ENCODE measurements around the gene ZRANB3.
"Not testable (repeated sequence)": the region's sequence is repeated elsewhere in the genome, so short reads cannot be mapped to it uniquely, and the experiment has no call there.

The ZRANB3 gene

GRCh38 chr2:135320465-135321355 is 210.3 kb downstream of the ZRANB3 start:
- no peak for DNase-seq (ENCODE audit: low spot score)

GRCh38 chr2:135318808-135319207 is 212.2 kb downstream of the ZRANB3 start:
- no peak for DNase-seq (ENCODE audit: low spot score)

DNA sequence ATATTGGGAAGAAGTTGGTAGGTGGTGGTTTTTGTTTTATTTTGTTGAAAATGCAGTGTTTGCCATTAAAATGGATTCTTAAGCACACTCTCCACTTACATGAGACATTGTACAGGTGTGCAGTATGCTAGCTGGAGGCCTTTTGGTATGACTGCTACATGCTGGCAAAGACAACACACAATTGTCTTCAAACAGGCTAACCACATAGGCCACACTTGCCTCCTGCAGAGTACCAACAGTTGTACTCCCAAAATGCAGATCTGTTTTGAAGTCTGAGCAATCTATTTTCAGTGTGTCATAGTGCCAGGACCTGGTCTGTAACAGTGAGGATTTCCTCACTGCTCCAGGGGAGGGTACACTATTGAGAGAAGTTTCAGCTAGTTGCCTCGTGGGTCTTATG is 213.6 kb downstream of the ZRANB3 start:
- no peak for DNase-seq (ENCODE audit: low spot score)

- no peak for DNase-seq (ENCODE audit: low spot score)
These were observed 219.1 kb downstream of the ZRANB3 start for GRCh38 chr2:135311962-135312361.

DNA sequence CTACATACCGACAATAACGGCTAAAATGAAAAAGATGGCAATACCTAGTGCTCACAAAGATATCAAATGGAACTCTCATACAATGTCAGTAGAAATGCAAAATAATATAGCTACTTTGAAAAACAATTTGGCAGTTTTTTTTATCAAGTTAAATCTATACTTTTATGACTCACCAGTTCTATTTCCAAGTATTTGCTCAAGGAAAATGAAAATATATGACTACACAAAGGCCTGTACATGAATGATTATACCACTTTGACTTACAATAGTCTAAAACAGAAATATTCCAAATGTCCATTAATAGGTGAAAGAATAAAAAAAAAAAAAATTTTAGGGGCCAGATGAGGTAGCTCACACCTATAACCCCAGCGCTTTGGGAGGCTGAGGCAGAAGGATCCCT is 219.8 kb downstream of the ZRANB3 start:
- no peak for DNase-seq (ENCODE audit: low spot score)

DNA sequence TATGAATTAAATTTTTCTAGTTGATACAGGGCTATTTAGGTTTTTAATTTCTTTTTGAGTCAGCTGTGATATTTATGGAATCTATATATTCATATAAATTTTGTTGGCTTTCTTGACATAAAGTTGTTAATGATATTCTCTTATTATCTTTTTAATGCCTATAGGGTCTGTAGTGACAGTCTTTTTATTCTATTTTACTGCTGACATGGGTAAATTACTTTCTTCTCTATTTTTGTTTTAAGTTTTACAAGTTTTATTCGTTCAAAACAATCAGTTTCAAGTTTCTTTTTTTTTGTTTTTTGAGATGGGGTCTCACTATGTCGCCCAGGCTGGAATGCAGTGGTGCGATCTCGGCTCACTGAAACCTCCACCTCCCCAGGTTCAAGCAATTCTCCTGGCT is 226.3 kb downstream of the ZRANB3 start:
- no peak for DNase-seq (ENCODE audit: low spot score)

- DNase-seq (ENCODE audit: low spot score) = no peak
These were observed 231.3 kb downstream of the ZRANB3 start for GRCh38 chr2:135299658-135300244.

DNA sequence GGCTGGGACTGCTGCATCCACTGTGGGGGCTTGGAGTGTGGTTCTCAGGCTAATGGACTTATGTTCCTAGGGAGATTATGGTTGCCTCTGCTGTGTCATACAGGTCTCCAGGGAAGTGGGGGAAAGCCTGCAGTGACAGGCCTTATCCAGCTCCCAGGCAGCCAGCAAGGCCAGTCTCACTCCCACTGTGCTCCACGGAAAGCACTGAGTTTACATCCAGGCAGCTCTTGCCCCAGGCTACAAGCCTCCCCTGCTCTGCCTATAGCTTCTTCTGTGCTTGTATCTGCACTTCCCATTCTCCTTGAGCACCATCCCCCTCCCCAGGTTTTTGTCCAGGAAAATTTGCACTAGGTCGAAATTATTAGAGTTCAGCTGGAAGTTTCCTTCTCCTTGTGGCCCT is 231.9 kb downstream of the ZRANB3 start:
- no peak for DNase-seq (ENCODE audit: low spot score)

GRCh38 chr2:135287121-135287520 is 243.9 kb downstream of the ZRANB3 start:
- not testable (repeated sequence) for DNase-seq (ENCODE audit: low spot score)

DNA sequence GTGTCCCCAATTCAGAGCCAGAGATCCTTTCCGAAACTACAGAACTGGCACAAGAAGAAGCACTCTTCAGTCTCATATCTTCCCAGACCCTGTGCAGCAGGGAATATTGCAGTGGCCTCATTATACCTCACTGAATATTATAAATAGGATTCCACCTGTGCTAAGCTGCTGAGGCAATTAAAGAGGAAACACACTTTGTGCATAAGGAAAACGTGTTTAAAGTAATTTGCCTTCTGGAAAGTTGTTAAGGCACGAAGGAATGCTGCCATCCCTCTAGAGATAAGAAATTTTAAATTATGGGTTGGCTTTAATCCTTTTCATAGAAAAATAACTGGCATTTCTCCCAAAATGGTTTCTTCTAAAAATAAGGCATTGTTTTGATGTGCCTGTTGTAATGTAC is 245.6 kb downstream of the ZRANB3 start:
- DNase-seq (ENCODE audit: low spot score) = no peak

DNA sequence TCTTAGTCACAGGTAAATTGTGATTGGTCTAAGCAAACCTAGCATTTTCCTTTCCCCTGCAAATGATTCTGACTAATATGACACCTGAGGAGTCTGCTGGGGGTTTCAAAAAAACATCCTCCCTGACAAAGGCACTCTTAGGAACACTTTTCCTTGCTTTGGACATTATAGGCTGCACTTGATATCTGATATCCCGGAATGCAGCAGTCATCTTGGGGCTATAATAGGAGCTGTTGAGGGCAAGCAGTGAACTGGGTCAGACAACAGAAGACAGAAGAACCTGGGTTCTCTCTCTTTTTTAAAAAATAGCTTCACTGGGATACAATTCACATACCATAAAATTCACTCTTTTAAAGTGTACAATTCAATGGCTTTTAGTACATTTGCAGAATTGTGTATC is 249.6 kb downstream of the ZRANB3 start:
- no peak for DNase-seq (ENCODE audit: low spot score)

DNA sequence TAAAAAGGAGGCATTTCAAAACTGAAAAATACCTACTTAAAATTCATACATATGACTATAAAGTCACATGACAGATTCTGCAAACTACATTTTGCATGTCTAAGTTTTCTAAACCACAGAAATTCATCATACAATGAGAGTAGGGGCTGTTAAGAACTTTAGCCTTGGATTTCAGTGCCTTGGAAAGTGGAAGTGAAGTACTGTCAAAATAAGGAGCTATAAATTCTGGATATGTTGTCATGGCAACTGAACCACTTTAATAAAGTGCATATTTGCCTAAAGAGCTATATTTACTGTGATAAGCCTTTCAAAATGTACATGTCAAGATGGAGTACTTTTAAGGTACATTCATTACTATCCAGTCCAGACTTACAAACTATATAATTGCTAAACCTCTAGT is 251.8 kb downstream of the ZRANB3 start:
- DNase-seq (ENCODE audit: low spot score) = no peak

- no peak for DNase-seq (ENCODE audit: low spot score)
These were observed 254.5 kb downstream of the ZRANB3 start for GRCh38 chr2:135276525-135276924.

DNA sequence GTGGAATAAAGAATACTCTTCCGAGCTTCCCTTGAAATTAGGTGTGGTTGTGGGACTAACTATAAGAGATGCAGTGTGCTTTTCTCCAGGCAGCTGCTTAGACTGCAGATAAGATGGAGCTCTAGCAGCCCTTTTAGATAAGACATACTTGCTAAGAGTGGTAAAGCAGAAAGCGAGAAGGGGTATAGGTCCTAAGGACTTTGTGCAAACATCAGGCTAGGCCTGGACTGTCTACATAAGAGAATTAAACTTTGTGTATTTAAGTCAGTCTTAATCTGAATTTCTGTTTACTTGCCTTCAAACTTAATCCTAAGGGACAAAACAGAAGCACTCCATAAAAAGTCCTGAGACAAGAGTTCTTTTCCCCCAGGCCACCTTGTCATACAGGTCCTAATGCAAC is 260.0 kb downstream of the ZRANB3 start:
- no peak for DNase-seq (ENCODE audit: low spot score)

- DNase-seq (ENCODE audit: low spot score) = no peak
These were observed 265.0 kb downstream of the ZRANB3 start for GRCh38 chr2:135265960-135266490.

DNA sequence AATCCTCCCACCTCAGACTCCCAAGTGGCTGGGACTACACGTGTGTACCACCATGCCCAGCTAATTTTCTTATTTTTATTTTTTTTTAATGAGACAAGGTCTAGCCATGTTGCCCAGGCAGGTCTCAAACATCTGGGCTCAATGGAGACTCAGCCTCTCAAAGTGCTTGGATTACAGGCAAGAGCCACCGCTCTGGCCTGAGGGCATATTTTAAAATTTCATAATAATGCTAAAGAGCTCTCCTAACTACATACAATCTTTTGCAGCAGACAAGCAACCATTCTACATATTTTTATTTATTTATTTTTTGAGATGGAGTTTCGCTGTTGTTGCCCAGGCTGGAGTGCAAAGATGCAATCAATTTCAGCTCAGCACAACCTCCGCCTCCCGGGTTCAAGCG is 271.9 kb downstream of the ZRANB3 start:
- no peak for DNase-seq (ENCODE audit: low spot score)

DNA sequence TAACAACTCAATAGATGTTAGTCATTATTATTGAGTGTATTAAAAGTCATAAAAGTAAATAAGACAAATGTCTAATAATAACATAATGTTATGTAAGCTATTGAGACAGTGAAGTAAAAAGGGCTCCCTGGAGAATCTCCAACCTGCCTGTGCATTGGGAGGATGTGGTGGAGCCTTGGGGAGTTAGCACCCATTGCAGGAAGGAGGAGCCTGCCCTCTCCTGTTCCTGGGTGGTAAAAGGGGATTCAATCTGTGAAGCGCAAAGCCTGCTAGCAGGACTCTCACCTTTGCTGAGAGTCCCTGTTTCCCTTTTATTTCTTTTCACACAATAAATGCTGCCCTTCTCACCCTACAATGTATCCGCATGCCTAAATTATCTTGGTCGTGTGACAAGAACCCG is 272.8 kb downstream of the ZRANB3 start:
- DNase-seq (ENCODE audit: low spot score) = no peak

DNA sequence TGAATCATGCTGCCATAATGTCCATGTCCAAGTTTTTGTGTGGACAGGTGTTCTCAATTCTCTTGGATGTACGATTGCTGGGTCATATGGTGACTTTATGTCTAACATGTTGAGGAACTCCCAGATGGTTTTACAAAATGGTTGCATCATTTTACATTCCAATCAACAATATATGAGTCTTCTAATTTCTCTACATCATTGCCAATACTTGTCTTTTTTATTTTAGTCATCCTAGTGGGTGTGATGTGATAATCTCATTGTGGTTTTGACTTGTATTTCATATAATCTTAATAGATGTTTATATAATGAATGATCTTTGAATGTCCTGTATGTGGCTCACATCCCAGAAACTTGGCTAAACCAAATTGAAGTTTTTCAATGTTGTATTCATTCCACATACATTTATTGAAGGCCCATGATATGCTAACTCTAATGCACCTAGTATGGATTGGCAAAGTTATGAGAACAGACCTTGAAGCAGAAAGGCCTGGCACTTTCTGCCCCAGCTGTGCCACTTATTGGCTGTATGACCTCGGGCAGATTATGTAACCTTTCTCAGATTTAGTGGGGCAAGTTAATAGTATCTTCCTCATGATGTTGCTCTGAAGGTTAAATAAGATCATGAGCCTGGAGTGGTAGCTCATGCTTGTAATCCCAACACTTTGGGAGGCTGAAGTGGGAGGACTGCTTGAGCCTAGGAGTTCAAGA is 273.5 kb downstream of the ZRANB3 start:
- no peak for DNase-seq (ENCODE audit: low spot score)

DNA sequence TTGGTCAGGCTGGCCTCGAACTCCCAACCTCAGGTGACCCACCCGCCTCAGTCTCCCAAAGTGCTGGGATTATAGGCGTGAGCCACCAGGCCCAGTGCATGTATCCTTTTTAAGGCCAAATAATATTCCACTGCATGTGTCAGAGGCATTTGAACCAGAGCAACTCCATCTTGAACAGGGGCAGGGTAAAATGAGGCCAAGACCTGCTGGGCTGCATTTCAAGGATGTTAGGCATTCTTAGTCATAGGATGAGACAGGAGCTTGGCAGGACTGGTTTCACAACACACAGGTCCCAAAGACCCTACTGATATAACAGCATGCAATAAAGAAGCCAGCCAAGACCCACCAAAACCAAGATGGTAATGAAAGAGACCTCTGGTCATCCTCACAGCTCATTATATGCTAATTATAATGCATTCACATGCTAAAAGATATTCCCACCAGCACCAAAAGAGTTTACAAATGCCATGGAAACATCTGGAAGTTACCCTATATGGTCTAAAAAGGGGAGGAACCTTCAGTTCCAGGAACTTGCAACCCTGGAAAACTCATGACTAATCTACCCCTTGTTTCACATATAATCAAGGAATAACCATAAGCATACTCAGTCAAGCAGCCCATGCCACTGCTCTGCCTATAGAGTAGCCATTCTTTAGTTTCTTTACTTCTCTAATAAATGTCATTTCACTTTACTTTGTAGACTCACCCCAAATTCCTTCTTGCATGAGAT is 274.3 kb downstream of the ZRANB3 start:
- DNase-seq (ENCODE audit: low spot score) = no peak

GRCh38 chr2:135255208-135255607 is 275.8 kb downstream of the ZRANB3 start:
- DNase-seq (ENCODE audit: low spot score) = no peak

DNA sequence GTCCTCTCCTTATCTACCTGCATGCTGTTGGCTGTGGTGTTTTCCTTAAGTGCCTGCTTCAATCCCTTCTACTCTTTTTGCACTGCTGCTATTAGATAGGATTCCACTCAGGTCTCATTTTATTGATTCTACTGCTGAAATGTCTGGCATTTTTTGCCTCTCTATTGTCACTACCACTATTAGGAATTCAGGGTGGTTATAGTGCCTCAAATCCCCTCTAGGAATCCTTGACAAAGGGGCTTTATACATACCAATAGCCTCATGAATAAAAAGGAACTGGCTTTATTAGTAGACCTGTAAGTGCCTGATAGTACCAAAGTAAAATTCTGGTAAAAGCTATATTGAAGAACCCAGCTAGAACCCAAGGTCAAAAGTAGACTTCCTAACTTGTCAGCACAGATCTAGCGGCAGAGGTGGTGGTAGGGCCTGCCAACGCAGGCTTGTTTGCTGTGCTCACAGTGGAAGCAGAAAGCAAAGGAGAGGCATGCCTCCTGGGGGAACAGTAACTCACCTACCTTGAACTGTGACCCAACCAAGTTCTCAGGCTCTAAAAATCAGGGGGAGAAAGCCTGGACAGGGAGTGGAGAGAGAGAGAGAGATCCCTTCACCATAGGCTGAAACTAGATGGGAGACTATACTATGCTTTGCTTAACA is 278.1 kb downstream of the ZRANB3 start:
- DNase-seq (ENCODE audit: low spot score) = no peak

DNA sequence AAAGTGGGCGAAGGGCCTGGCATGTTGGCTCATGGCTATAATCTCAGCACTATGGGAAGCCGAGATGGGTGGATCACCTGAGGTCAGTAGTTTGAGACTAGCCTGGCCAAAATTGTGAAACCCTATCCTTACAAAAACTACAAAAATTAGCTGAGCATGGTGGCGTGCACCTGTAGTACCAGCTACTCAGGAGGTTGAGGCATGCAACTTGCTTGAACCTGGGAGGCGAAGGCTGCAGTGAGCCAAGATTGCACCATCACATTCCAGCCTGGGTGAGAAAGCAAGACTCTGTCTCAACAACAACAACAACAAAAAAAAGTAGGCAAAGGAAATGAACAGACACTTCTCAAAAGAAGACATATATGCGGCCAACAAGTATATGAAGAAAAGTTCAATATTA is 282.4 kb downstream of the ZRANB3 start:
- DNase-seq (ENCODE audit: low spot score) = no peak
